ENCODE results near the gene OXCT1. TPM values are rescaled to one million over a fixed set of nuclear protein-coding genes. Genes with fewer than 3 reads are reported as not detected.

The OXCT1 gene
- total RNA-seq, 1 donor from 2014 or later = 39.9 TPM

DNA sequence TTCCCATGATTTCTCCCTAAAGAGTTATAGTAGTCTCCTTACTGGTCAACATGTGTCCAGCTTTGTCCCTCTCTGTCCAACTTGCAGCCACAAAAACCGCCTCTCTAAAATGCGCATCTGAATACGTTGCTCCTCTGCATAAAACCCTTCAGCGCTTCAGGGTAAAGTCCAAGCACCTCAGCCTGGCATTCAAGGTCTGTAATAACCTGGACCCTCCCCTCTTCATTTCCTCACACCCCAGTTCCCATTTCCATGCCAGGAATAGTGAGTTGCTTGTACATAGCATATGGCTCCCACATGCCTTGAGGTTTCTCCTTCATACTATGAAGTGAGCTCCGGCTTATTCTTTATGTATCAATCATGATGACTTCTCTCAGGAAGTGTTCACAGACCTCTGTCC, 101.5 kb downstream of the OXCT1 start:
- H3K4me3 Mint-ChIP-seq = no peak overlapping the region
- no peak overlapping the region for H3K27ac ChIP-seq
- H3K4me3 ChIP-seq = no peak overlapping the region
- peaks cover 4% of the 10 kb centered on the region for H3K36me3 Mint-ChIP-seq
- H3K27me3 Mint-ChIP-seq (ENCODE audit: insufficient read depth, low read depth) = no peaks in the 10 kb centered on the region
- no peak for DNase-seq (ENCODE audit: low spot score)
- H3K27ac Mint-ChIP-seq = no peak overlapping the region
- H3K9me3 ChIP-seq (ENCODE audit: low read depth) = no peaks in the 10 kb centered on the region
- TF ChIP-seq EZH2 (IDR thresholded peaks at IDR 0.05) (no peak), EZH2phosphoT487 (IDR thresholded peaks at IDR 0.05) (no peak)
- TF ChIP-seq, protein P1, sequence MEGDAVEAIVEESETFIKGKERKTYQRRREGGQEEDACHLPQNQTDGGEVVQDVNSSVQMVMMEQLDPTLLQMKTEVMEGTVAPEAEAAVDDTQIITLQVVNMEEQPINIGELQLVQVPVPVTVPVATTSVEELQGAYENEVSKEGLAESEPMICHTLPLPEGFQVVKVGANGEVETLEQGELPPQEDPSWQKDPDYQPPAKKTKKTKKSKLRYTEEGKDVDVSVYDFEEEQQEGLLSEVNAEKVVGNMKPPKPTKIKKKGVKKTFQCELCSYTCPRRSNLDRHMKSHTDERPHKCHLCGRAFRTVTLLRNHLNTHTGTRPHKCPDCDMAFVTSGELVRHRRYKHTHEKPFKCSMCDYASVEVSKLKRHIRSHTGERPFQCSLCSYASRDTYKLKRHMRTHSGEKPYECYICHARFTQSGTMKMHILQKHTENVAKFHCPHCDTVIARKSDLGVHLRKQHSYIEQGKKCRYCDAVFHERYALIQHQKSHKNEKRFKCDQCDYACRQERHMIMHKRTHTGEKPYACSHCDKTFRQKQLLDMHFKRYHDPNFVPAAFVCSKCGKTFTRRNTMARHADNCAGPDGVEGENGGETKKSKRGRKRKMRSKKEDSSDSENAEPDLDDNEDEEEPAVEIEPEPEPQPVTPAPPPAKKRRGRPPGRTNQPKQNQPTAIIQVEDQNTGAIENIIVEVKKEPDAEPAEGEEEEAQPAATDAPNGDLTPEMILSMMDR (IDR thresholded peaks at IDR 0.05) = no peak
- no peaks in the 10 kb centered on the region for H3K9me3 Mint-ChIP-seq
- no peaks in the 10 kb centered on the region for H3K27me3 ChIP-seq
- H3K79me2 ChIP-seq (ENCODE audit: low read depth) = no peaks in the 10 kb centered on the region
- no peaks in the 10 kb centered on the region for H3K4me1 Mint-ChIP-seq
- H3K9ac ChIP-seq = no peak overlapping the region
- no peaks in the 10 kb centered on the region for H3K4me1 ChIP-seq
- no peaks in the 10 kb centered on the region for H3K36me3 ChIP-seq
- H3F3A ChIP-seq (ENCODE audit: low read depth) = no peaks in the 10 kb centered on the region
- H2AFZ ChIP-seq (replicated peaks) = no peak overlapping the region
- H3K4me2 ChIP-seq = no peak overlapping the region
- no peaks in the 10 kb centered on the region for H4K20me1 ChIP-seq (ENCODE audit: low read depth)

- DNase-seq (ENCODE audit: low spot score) = no peak
- Mint-ChIP-seq H3K9me3 (no peaks in the 10 kb centered on the region), H3K4me1 (no peaks in the 10 kb centered on the region), H3K4me3 (no peak overlapping the region), H3K27me3 (ENCODE audit: insufficient read depth, low read depth) (no peaks in the 10 kb centered on the region), H3K36me3 (peaks cover 7% of the 10 kb centered on the region), H3K27ac (no peak overlapping the region)
- Histone ChIP-seq H2AFZ (replicated peaks) (no peak overlapping the region), H3K9ac (no peak overlapping the region), H3K27ac (no peak overlapping the region), H3K79me2 (ENCODE audit: low read depth) (no peaks in the 10 kb centered on the region), H4K20me1 (ENCODE audit: low read depth) (no peaks in the 10 kb centered on the region), H3K4me1 (no peaks in the 10 kb centered on the region), H3K9me3 (ENCODE audit: low read depth) (no peaks in the 10 kb centered on the region), H3K4me2 (no peak overlapping the region), H3F3A (ENCODE audit: low read depth) (no peaks in the 10 kb centered on the region), H3K36me3 (no peaks in the 10 kb centered on the region), H3K4me3 (no peak overlapping the region), H3K27me3 (no peaks in the 10 kb centered on the region)
- TF ChIP-seq EZH2 (IDR thresholded peaks at IDR 0.05) (no peak), EZH2phosphoT487 (IDR thresholded peaks at IDR 0.05) (no peak)
- TF ChIP-seq, protein P1 (IDR thresholded peaks at IDR 0.05) = no peak
Observed at GRCh38 chr5:41764650-41765049, 105.6 kb downstream of the OXCT1 start.

GRCh38 chr5:41763574-41763973, 106.7 kb downstream of the OXCT1 start:
- no peak overlapping the region for H3K4me2 ChIP-seq
- H3K27me3 Mint-ChIP-seq (ENCODE audit: insufficient read depth, low read depth) = no peaks in the 10 kb centered on the region

More at GRCh38 chr5:41763574-41763973, 106.7 kb downstream of the OXCT1 start:
- H3K4me3 ChIP-seq = no peak overlapping the region
- H3K9me3 ChIP-seq (ENCODE audit: low read depth) = no peaks in the 10 kb centered on the region
- H3K4me1 Mint-ChIP-seq = no peaks in the 10 kb centered on the region
- no peak overlapping the region for H3K4me3 Mint-ChIP-seq
- no peaks in the 10 kb centered on the region for H3K36me3 ChIP-seq
- TF ChIP-seq, protein P1 (IDR thresholded peaks at IDR 0.05) = no peak
- TF ChIP-seq EZH2phosphoT487 (IDR thresholded peaks at IDR 0.05) = no peak
- H4K20me1 ChIP-seq (ENCODE audit: low read depth) = no peaks in the 10 kb centered on the region
- no peaks in the 10 kb centered on the region for H3F3A ChIP-seq (ENCODE audit: low read depth)
- H3K36me3 Mint-ChIP-seq = peaks cover 7% of the 10 kb centered on the region
- H3K9me3 Mint-ChIP-seq = no peaks in the 10 kb centered on the region
- DNase-seq (ENCODE audit: low spot score) = no peak
- no peaks in the 10 kb centered on the region for H3K79me2 ChIP-seq (ENCODE audit: low read depth)
- H3K4me1 ChIP-seq = no peaks in the 10 kb centered on the region
- H3K27ac Mint-ChIP-seq = no peak overlapping the region
- H2AFZ ChIP-seq (replicated peaks) = no peak overlapping the region
- H3K27ac ChIP-seq = no peak overlapping the region
- no peak overlapping the region for H3K9ac ChIP-seq
- no peaks in the 10 kb centered on the region for H3K27me3 ChIP-seq
